COLO668 (cell line): ENCODE results near the gene CMSS1.

Source experiments
- DNase-seq: peaks from one replicate; lab custom pipeline; 2025; ENCODE audit not compliant: unreplicated experiment; lab: John Stamatoyannopoulos, UW

CMSS1 gene

DNA sequence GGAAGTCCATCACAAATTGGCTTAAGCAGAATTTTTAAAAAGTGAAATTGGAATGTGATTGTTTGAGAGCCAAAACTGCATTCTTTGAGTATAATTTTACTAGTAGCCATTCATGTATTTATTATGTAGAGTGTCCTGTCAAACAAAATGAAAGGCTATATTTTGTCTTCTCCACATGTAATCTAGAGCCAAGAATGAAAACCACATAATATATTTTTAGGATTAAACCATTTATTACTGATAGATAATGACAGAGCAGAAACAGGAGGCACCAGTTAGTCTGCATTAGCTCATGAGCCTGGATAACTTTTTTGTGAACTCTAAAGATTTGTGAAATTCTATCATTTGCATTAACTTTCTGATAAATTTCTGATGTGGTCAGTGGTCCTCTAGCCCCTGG is 166.5 kb downstream of the CMSS1 start:
- DNase-seq, result no peak

DNA sequence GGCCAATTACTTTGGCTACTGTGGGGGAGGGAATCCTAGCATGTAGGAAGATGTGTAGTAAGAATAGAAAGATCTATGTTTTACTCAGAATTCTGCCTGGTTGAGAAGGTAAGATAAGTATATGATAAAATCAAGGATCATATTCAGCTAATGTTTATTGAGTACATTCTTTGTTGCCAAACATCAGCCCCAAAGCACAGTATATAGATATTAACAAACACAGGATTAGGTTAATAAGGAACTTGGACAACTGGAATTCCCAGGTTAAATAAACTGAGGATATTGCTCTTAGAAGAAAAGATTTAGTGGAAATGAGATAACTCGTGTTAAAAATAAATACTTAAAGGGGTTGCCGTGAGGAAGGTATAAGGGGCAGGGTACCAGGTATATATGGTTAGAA is 167.0 kb downstream of the CMSS1 start:
- DNase-seq, result no peak

DNA sequence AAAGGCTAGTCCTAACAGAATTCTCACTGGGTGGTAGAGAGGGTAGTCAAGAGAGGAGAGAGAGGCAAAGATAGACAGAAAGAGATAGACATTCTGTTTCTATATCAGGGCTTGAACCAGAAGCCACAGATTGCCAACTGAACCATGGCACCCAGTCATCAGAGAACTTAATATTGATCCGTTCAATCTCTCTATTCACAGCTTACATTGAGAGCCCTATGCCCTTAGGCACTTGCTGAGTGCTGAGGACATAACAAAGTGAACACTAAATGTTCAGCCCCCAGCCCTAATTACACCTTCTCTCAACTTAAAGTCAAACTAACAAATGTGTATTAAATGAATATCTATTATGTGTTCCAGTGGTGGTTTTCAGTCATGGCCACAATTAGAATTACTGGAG is 172.5 kb downstream of the CMSS1 start:
- DNase-seq, result no peak

DNA sequence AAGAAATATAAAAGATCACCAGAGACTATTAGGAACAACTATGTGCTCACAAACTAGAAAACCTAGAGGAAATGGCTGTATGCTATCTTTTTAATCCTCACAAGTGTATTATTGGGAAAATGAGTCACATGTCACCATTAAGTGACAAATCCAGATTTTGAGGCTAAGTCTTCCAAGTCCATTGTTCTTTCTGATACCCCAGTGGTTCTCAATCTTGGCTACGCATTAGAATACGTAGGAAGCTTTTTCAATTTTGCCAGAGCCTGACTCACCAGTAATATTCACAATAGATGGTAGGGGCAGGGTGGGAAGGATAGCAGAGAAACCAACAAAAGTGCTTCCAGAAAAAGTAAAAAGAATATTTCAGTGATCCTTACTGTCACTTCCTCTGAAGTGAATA is 179.6 kb downstream of the CMSS1 start:
- DNase-seq, result no peak

DNA sequence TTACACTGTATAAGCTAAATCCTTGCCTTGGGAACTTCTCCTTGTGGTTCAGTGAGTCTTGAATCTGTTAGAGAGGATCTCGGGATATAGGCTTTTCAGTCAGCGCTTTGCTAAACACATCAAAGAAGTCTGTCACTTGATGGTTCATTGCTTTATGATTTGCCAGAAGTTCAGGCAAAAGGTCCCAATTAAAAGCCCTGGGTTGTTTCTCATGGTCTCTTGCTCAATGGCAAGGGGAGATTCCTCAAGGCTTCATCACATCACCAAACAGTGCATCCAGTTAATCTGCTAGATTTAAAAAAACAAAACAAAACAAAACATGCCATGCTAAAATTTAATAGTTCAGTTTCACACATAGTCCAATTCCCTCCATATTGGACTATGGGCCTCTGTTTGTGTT is 181.9 kb downstream of the CMSS1 start:
- DNase-seq, result no peak

DNA sequence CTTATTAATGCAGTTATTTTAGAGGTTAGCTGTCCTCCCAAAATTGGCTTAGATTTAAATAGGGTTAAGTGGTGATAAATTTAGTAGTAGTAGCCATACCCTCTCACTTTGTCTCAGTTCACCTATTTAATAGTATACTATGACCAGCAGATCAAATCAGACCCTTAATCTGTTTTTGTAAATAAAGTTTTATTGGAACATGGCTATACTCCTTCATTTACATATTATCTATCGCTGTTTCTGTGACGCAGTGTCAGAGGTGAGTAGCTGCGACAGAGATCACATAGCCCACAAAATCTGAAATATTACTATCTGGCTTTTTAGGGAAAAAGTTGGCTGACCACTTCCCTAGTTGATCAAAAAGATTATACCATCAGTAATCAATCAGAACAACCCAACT is 183.4 kb downstream of the CMSS1 start:
- DNase-seq, result no peak

DNA sequence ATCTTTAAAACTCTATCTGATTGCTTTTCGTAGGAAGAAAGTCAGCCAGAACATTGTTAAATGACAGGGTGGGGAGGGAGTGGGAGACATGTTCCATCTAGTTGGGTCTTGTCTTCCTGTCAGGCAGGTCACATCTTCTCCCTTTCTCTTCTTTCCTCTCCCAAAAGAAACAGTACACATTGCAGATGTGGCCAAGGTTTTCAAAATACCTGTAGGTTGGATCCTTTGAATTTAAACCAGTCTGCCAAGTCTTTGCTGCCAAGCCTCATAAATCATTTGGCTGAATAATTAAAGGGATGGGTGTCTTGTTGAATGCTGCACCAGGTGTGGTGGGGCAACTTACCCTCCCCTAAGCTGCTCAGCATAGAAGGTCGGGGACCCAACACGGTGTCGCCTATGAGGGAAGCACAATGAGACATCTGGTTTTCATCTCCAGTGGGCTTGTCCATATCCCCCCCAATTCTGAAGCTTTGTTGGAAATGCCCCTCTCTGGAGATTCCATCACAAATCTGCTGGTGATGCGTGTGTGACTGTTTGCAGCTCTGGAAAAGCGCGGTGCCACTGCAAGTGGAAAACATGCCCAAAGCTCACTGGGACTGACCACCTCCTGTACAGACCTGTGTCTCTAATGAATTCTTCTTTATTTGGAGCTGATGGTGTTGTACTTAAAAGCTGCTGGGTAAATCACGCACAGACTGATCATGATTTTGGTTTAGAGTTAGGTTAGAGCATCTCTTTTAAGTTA is 184.0 kb downstream of the CMSS1 start:
- DNase-seq, result peak; percentile 7

DNA sequence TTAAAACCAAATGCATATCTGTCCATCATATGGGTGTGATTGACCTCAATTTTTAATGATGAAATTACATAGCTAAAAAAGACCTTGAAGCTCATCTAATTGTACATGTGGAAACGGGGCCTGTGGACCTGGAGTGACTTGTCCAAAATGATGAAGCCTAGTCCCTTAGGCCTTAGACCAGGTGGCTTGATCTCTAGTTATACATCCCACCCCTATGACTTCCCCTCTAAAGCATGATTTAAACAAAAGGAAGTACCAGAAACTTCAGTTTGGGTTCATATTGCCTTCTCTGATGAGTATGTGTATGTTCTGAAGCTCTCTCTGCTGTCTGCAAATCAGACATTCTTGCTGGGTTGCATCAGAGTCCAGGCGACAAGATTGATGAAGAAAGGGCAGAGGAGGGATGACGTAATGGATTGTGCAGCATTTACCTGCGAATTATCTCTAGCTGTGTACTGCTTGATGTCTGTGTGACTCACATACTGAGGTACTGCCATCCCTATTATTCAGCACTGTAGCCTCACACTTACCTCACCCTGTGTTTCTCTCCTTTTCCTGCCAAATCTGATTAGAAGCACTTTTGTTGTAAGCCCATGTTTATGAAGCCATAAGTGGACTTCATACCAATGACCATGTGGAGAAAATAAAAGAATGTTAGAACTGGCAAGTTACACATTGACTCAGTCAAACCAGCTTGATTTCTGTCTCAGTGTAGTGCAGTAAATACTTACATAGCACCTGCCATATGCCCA is 185.1 kb downstream of the CMSS1 start:
- peak; percentile 35 for DNase-seq

DNA sequence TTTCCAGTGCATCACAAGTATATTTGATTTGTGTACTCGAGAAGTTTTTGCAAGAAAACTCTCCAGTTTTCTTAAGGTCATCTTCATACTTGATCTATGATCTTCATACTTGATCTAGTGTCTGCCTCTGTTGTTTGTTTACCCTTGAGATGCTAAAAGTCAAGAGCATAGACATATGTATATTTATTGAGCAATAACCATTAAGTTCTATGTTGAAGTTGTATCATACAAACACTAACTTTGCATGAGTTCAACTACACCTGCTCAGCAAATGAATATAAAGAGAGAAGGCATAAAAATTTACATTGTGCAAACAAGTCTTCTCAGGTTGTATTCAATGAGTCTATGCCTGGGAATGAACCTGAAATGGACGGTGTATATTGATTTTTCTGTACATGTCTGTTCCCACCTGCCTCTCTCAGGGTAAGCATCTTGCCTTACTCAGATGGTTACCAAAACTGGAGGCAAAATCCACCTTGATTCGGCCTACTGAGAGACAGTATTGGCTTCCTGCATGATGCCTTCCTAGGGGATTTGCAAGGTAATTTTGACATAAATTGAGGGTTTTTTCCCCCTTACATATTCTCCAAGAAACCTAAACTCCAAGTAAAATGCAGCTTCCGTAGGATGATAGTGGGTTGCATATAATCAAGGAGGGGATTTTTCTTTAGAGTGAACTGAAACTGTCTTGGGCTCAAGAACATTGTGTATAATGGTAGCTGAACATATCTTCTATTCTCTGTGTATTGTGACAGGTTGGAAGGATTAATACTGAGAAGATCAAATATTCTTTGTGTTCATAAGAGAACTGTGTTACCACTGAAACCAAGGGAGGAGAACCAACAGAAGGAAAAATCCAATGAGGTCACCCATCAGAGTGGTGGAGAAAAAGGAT is 186.2 kb downstream of the CMSS1 start:
- peak; percentile 3 for DNase-seq

DNA sequence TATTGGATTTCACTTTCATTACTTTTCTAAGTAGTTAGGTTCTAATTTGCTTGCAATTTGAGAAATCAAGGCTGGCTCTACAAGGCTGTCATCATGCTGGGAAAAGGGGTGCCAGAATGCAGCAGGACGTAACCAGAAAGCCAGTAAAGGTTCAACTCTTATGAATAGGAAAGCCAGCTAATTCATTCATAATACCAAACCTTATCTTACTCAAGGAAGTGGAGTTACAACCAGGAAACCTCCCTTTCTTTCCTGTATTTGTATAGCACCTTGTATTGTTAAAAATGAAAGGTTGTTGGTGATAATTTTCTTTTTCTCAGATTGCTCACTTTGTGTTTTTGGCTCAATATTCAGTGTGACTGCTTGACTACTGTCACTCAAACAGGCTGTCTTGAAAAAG is 187.3 kb downstream of the CMSS1 start:
- no peak for DNase-seq

DNA sequence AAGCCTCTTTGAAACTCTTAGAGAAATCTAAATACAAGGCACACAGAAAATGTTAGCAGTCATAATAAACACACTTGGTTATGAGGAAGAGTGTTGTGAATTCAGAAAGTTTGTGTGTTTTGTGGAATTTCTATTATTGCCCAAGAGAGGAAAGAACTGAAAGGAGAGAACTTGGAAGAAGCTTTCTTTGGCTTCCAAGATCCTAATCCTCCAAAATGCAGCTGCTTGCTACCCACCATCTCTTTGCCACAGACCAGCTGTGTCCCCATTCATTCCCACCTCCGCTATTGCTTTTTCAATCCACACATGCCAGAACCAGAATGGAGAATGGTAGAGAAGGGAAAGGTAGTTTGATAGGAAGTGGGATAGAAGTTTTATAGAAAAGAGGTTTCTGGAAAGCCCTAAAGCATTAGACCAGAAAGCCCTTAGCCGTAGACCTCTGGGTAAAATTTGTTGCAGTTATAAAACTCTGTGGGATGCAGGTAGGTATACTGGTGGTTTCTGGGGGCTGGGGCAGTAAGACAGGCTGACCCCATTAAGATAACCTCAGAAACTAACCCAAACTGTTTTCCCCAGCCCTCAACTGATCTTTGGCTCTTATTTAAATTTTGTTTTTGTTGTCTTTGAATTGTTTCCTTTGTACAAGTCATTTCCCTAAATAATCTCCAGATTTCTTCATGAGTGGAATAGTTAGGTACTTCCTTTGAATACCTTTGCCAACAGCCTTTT is 188.2 kb downstream of the CMSS1 start:
- no peak for DNase-seq

DNA sequence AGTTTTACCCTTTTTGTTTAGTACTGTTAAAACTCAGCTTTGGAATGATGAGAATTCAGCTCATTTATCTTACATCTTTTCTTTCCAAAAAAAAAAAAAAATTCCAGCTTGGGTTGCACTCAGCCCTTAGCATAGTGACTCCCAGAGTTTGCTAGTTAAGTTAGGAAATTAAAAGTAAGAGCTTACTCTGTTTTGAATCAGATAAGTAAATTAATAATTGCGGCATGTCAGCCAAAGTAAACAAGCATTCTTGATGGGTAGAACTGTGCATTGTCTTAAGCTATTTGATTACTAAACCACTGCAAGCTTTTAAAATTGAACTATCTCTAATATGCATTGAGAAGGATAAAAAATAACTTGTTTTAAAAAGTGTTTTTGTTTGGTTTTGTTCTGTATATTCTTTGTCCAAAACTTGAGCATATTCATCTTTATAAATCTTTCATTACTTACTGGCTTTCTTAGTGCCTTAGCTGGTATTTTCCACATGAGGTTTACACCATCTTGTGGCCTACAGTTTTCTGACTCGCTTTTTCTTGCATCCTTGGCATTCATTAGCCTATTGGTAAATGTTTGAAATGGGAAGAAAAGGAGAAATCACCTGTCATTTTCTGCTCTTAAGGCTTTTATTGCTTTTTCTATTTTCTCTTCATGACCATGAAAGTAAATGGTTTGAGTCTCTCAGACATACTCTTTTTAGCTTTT is 189.1 kb downstream of the CMSS1 start:
- no peak for DNase-seq

DNA sequence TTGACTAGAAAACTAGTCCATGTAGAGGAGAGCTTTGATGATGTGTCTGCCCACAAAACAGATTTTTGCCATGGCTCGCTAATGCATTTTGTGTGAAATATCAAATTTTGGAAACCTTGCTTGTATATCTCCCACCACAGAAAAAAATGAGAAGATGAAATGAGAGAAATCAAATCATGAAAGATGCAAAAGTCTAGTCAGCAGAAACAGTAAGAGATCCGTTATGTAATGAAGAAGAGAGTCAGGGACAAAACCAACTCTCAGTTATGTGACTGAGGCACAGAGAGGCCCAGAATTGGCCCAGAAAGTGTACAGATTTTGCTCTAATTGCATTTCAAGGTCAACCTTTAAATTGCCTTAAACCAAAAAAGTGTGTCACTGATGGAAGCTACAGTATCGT is 189.7 kb downstream of the CMSS1 start:
- DNase-seq, result no peak

DNA sequence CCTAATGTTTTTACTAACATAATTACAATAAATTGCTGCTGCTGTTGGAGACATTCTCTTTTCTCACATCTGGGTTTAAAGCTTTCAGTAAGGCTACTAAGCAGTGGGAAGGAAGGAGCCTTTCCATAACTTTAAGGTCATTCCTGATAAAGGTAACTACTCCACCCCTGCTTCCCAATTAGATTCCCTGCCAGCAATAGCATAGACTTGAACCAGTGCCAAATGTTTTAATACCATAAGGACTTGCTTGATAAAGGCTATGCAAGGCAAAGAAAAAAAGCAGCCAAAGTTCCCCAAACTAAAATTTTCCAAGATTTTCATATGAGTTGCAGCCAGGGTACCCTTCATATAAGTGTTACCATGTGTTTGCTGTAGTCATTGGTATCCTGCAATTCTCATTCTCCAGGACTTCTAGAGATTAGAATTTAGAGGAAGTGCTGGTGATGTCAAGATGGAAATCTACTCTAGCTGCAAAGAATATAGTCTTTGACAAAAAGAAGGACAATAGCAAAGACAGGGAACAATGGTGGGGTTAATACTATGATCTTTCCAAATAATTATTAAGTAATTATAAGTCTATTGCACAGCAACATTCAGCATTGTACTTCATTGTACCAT is 190.5 kb downstream of the CMSS1 start:
- no peak for DNase-seq

DNA sequence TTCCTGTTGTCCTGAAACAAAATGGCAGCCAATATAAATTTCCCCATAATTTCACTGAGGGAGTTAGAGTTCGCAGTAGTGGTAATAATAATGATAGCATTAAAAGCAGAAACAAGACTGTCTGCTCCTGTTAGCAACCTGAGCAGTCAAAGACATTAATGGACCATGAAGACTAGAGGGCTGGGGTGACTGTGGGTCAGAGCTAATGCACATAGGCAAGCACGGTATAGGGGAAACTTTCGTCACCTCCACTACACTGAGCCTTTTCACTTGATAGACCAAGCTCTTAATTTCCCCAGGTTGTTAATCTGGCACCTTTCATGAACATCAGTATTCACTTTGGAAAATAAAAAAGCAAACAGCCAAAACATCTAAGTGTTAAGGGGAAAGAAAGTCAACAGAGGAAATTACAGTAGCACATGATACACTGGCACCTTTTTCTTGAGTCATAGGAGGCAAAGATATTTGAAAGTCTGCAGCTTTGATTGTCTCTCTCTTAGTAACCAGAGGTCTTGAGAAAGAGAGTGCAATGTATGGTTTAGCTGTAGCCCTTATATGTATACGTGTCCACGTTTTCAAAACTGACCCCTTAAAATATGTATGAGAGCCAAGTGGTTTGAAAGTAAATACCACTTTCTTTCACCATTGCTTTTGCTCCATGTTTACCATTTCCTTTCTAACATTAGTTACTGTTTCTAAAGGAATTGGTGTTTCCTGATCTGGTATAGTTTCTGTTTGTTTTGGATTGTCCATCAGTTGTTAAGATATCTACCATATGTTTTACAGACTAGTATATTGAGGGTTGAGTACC is 191.8 kb downstream of the CMSS1 start:
- no peak for DNase-seq

DNA sequence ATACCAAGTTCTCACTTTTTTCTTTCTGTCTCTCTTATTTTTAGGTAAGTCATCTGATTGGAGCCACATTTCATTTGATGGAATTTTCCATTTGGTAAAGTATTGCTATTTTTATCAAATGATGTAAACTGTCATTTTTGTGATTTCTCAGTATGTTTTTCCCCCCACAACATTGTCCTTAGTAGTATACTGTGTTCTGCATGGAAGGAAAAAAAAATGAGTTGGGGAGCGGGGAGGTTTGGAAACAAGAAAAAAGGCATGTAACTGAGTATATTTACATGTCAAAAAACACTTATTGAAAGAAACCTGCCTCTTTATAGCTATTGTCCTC is 192.4 kb downstream of the CMSS1 start:
- no peak for DNase-seq

DNA sequence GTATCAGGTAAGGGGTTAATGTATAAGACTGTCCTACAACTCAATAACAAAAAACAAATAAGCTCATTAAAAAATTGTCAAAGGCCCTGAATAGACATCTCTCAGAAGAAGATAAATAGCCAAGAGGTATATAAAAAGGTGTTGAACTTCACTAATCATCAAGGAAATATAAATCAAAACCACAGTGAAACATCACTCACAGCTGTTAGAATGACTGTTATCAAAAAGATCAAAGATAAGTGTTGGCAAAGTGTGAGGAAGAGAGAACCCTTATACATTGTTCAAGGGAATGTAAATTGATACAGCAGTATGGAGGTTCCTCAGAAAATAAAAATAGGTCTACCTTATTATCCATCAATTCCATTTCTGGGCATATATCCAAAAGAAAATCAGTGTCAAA is 201.1 kb downstream of the CMSS1 start:
- DNase-seq, result no peak

DNA sequence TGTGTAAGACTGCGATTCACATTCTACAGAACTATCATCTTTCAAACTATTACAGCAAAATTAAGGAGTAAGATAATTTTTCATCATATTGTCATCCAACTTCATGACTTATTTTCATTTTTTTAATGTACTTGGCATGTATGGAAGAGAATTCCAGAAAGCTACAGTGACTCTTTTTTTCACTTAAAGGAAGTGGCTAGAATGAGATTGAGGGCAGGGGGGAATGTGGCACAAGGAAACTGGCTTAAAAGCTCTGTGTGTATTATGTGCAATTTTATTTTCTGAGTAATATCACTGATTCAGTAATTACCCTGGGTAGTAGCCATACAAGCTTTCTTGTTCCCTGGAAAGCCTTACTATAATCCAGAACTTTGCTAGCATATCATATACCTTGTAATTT is 202.1 kb downstream of the CMSS1 start:
- no peak for DNase-seq

DNA sequence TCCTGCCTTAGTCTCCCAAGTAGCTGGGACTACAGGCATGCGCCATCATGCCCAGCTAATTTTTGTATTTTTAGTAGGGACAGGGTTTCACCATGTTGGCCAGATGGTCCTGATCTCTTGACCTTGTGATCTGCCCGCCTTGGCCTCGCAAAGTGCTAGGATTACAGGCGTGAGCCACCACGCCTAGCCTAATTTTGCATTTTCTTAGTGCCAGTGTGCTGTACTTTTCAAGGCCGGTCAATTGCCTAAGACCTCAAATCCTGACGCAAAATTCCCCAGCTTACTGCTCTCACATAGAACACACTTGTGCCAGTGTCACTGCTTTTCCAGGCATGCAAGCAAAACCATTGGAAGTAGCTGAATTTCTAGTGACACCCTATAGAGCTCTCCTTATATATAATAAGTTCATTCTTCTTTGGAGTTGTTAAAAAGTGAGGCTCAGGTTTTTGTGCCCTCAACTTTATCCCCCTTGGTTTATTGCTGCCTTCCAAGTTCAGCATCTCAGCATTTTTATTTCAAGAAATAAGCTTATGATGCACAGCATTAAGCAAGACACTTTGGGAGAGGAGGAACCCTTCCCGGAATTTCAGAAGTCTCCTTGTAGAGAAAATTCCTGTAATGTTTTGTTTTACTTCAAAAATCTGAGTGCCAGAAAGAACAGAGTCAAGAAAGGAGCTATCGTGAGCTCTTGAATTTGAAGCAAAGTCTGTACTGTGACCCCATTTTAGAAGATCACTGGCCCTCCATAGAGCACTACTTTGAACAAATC is 203.4 kb downstream of the CMSS1 start:
- no peak for DNase-seq
